IPS-18a (cell line): ENCODE measurements around the gene SF3B2.
"Not testable (repeated sequence)": the region's sequence is repeated elsewhere in the genome, so short reads cannot be mapped to it uniquely, and the experiment has no call there.

ENCODE experiments used
- H3K27ac ChIP-seq: one replicate; pipeline ENCODE4 v1.5.1; 2013; ENCODE audit warnings: low read length
- H3K27me3 ChIP-seq: one replicate; pipeline ENCODE4 v1.6.1; 2013; ENCODE audit warnings: mild to moderate bottlenecking, low read length; ENCODE audit not compliant: control insufficient read depth, insufficient read depth
- H3K36me3 ChIP-seq: one replicate; pipeline ENCODE4 v1.6.1; 2013; ENCODE audit warnings: low read depth, low read length; ENCODE audit not compliant: control insufficient read depth
- H3K4me1 ChIP-seq: one replicate; pipeline ENCODE4 v1.6.1; 2013; ENCODE audit warnings: low read depth, low read length; ENCODE audit not compliant: control insufficient read depth
- H3K4me3 ChIP-seq: one replicate; pipeline ENCODE4 v1.5.1; 2013; ENCODE audit warnings: low read length
- H3K9ac ChIP-seq: one replicate; pipeline ENCODE4 v1.6.1; 2013; ENCODE audit warnings: mild to moderate bottlenecking, low read length, moderate library complexity
- H3K9me3 ChIP-seq: one replicate; pipeline ENCODE4 v1.6.1; 2013; ENCODE audit warnings: low read depth, low read length; ENCODE audit not compliant: control insufficient read depth

SF3B2 gene, protein sequence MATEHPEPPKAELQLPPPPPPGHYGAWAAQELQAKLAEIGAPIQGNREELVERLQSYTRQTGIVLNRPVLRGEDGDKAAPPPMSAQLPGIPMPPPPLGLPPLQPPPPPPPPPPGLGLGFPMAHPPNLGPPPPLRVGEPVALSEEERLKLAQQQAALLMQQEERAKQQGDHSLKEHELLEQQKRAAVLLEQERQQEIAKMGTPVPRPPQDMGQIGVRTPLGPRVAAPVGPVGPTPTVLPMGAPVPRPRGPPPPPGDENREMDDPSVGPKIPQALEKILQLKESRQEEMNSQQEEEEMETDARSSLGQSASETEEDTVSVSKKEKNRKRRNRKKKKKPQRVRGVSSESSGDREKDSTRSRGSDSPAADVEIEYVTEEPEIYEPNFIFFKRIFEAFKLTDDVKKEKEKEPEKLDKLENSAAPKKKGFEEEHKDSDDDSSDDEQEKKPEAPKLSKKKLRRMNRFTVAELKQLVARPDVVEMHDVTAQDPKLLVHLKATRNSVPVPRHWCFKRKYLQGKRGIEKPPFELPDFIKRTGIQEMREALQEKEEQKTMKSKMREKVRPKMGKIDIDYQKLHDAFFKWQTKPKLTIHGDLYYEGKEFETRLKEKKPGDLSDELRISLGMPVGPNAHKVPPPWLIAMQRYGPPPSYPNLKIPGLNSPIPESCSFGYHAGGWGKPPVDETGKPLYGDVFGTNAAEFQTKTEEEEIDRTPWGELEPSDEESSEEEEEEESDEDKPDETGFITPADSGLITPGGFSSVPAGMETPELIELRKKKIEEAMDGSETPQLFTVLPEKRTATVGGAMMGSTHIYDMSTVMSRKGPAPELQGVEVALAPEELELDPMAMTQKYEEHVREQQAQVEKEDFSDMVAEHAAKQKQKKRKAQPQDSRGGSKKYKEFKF

GRCh38 chr11:66051766-66052663 is at the start of gene SF3B2:
SF3B2 (plus strand) TSS chr11:66052364; CDS start chr11:66052385, 21 bp downstream.
- H3K36me3 ChIP-seq = peaks cover 24% of the 10 kb centered on the region
- H3K9ac ChIP-seq = peak within 1 kb of the TSS; percentile 92
- H3K4me3 ChIP-seq = peak within 1 kb of the TSS; percentile 81
- no peaks in the 10 kb centered on the region for H3K27me3 ChIP-seq
- peak within 1 kb of the TSS; percentile 89 for H3K27ac ChIP-seq
- H3K9me3 ChIP-seq = no peaks in the 10 kb centered on the region
- peaks cover 28% of the 10 kb centered on the region for H3K4me1 ChIP-seq

- no peaks in the 10 kb centered on the region for H3K27me3 ChIP-seq
- peaks cover 5% of the 10 kb centered on the region for H3K4me1 ChIP-seq
- peak overlapping the region; percentile 83 for H3K4me3 ChIP-seq
- no peak overlapping the region for H3K27ac ChIP-seq
- H3K9ac ChIP-seq = peak overlapping the region; percentile 64
- peaks cover 38% of the 10 kb centered on the region for H3K36me3 ChIP-seq
- H3K9me3 ChIP-seq = no peaks in the 10 kb centered on the region
These were observed 49.4 kb upstream of the SF3B2 start for GRCh38 chr11:66002648-66003225.

DNA sequence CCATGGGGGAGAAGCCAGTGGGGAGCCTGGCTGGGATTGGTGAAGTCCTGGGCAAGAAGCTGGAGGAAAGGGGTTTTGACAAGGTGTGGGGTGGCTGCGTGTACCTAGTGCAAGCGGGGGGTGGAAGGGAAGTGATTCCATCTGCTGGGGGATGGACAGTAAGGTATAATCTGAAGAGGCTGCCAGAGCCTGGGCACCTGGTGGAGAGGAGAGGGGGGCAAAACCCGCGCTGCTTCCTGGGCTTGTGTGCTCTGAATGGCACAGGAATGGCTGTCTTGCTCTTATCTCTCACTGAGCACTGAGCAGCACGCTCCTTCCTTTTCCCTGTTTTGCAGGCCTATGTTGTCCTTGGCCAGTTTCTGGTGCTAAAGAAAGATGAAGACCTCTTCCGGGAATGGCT is 48.9 kb upstream of the SF3B2 start:
- Histone ChIP-seq H3K9ac (peak overlapping the region; percentile 64), H3K27me3 (no peaks in the 10 kb centered on the region), H3K9me3 (no peaks in the 10 kb centered on the region), H3K27ac (no peak overlapping the region), H3K4me3 (peak overlapping the region; percentile 83), H3K4me1 (peaks cover 5% of the 10 kb centered on the region), H3K36me3 (peaks cover 32% of the 10 kb centered on the region)

GRCh38 chr11:66004186-66004585 is 48.0 kb upstream of the SF3B2 start:
- peaks cover 23% of the 10 kb centered on the region for H3K36me3 ChIP-seq
- H3K27me3 ChIP-seq = no peaks in the 10 kb centered on the region
- H3K9ac ChIP-seq = no peak overlapping the region
- H3K27ac ChIP-seq = no peak overlapping the region
- peaks cover 5% of the 10 kb centered on the region for H3K4me1 ChIP-seq
- H3K9me3 ChIP-seq = no peaks in the 10 kb centered on the region
- H3K4me3 ChIP-seq = no peak overlapping the region

GRCh38 chr11:66006134-66006890 is 45.9 kb upstream of the SF3B2 start:
- H3K36me3 ChIP-seq = peaks cover 13% of the 10 kb centered on the region
- H3K27me3 ChIP-seq = no peaks in the 10 kb centered on the region
- H3K9ac ChIP-seq = no peak overlapping the region
- peaks cover 5% of the 10 kb centered on the region for H3K4me1 ChIP-seq
- H3K27ac ChIP-seq = no peak overlapping the region
- H3K9me3 ChIP-seq = no peaks in the 10 kb centered on the region
- H3K4me3 ChIP-seq = no peak overlapping the region

DNA sequence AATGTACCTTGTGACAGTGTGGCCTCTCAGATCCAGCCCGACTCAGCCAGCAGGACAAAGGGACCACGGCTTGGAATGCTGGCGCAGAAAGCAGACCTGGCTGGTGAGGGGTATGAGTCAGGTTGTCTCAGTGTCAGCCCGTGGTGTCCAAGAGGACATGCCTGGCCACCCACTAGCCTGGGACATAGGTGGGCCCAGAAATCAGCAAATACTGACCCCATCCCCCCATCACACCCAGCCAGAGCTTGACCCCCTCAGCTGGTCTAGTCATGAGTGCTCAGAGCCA is 45.3 kb upstream of the SF3B2 start:
- Histone ChIP-seq H3K9ac (no peak overlapping the region), H3K27me3 (no peaks in the 10 kb centered on the region), H3K4me3 (no peak overlapping the region), H3K4me1 (peaks cover 5% of the 10 kb centered on the region), H3K27ac (no peak overlapping the region), H3K36me3 (peaks cover 13% of the 10 kb centered on the region), H3K9me3 (no peaks in the 10 kb centered on the region)

DNA sequence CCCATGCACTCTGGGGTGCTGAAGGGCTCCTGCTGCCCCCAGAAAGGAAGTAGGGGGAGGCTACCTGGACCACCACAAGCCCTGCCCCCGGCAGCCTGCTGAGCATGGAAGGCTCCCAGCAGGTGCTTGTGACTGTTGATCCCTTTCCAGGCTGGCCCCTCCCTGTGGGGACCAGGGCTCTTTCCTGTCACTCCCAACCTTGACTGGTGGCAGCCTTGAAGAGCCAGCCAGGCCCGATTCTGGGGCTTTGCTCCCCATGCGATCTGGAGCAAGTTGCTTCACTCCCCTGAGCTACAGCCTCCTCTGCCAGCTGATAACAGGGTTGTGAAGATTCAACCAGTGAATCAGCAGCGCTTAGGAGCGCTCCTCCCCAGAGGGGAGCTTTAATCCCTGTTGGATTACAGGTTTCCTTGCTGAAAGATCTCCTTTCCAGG is 44.9 kb upstream of the SF3B2 start:
- Histone ChIP-seq H3K36me3 (peaks cover 13% of the 10 kb centered on the region), H3K4me3 (no peak overlapping the region), H3K9me3 (no peaks in the 10 kb centered on the region), H3K4me1 (peaks cover 5% of the 10 kb centered on the region), H3K27me3 (no peaks in the 10 kb centered on the region), H3K27ac (no peak overlapping the region), H3K9ac (no peak overlapping the region)

- no peaks in the 10 kb centered on the region for H3K9me3 ChIP-seq
- H3K4me1 ChIP-seq = peaks cover 5% of the 10 kb centered on the region
- H3K27me3 ChIP-seq = no peaks in the 10 kb centered on the region
- H3K4me3 ChIP-seq = no peak overlapping the region
- no peak overlapping the region for H3K27ac ChIP-seq
- H3K36me3 ChIP-seq = peaks cover 13% of the 10 kb centered on the region
- no peak overlapping the region for H3K9ac ChIP-seq
These were observed 44.1 kb upstream of the SF3B2 start for GRCh38 chr11:66008095-66008467.

GRCh38 chr11:66008468-66009101 is 43.6 kb upstream of the SF3B2 start:
- no peak overlapping the region for H3K4me3 ChIP-seq
- H3K36me3 ChIP-seq = peaks cover 13% of the 10 kb centered on the region
- no peak overlapping the region for H3K27ac ChIP-seq
- H3K9ac ChIP-seq = no peak overlapping the region
- H3K27me3 ChIP-seq = no peaks in the 10 kb centered on the region
- no peaks in the 10 kb centered on the region for H3K9me3 ChIP-seq
- peaks cover 5% of the 10 kb centered on the region for H3K4me1 ChIP-seq

- H3K4me1 ChIP-seq, H3K9ac ChIP-seq, H3K27me3 ChIP-seq, H3K27ac ChIP-seq, H3K36me3 ChIP-seq, H3K9me3 ChIP-seq, H3K4me3 ChIP-seq: not testable (repeated sequence)
These were observed 42.1 kb upstream of the SF3B2 start for GRCh38 chr11:66010036-66010435.
